ENCODE results near the gene F2RL2. TPM values are rescaled to one million over a fixed set of nuclear protein-coding genes. Genes with fewer than 3 reads are reported as not detected.

The F2RL2 gene, protein sequence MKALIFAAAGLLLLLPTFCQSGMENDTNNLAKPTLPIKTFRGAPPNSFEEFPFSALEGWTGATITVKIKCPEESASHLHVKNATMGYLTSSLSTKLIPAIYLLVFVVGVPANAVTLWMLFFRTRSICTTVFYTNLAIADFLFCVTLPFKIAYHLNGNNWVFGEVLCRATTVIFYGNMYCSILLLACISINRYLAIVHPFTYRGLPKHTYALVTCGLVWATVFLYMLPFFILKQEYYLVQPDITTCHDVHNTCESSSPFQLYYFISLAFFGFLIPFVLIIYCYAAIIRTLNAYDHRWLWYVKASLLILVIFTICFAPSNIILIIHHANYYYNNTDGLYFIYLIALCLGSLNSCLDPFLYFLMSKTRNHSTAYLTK
- 0.31 TPM for total RNA-seq

DNA sequence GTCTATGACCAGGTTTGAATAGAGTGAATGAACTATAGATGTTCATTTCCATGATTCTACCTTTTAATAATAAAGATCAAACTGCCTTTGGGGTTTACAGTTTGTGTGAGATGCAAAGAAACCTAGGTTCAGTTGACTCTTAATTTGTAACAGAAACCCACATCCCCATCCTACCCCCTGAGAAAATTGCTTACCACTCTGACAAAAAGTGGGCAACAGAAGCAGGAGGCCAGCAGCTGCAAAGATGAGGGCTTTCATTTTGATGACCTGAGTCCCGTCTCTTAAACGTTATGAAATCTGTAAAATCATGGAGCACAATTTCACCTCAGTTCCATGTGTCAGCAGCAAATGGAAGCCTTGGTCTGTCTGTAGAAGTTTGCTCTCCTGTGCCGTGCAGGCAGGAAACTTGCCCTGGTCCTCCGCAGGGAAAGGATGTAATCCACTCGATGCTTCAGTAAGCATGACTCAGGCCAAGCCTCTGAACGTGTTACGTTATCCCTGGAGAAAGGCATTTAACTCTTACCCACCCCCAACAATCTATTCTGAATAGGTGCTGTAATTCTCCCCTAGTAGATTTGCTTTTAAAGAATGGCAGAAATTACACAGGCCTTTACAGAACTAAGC lies at the start of gene F2RL2:
F2RL2 (minus strand) TSS at position 431 of the 624 bp plus-strand sequence; CDS start at position 258, 173 bp downstream.

Other genes with a start within 250 kb of the F2RL2 start
- gene IQGAP2, start 220.1 kb downstream of the F2RL2 start, total RNA-seq: 25.0 TPM
- gene F2R, start 92.7 kb upstream of the F2RL2 start, total RNA-seq: 34.7 TPM
- gene F2RL1, start 195.6 kb upstream of the F2RL2 start, total RNA-seq: 0.94 TPM
- gene S100Z, start 226.6 kb upstream of the F2RL2 start, total RNA-seq: not detected